SK-N-SH (cell line): ENCODE results near the gene CPEB4.

Source experiments
- CHD2 ChIP-seq: fragments of 150-350 bp; IDR thresholded peaks from 2 replicates; pipeline ENCODE4 v1.6.1; 2018; ENCODE audit warnings: low read length; ENCODE audit not compliant: partially characterized antibody
- CTCF ChIP-seq: fragments of 200-600 bp; sonication (generic); IDR thresholded peaks from 2 replicates; pipeline ENCODE4 v1.6.1; 2017; ENCODE audit warnings: antibody characterized with exemption, mild to moderate bottlenecking, moderate library complexity
- EP300 ChIP-seq, 2 experiments: IDR thresholded peaks; 2 replicates each; pipeline versions ENCODE4 v1.4.0 to v1.6.1; 2012; ENCODE audit warnings: borderline replicate concordance in 1 of 2, low read depth in 1 of 2, low read length in 1 of 2
- EZH2phosphoT487 ChIP-seq: fragments of 200-600 bp; sonication (generic); IDR thresholded peaks from 2 replicates; pipeline ENCODE4 v1.6.1; 2017; ENCODE audit warnings: low read depth, mixed run types, mild to moderate bottlenecking, antibody characterized with exemption, moderate library complexity, borderline replicate concordance
- GABPA ChIP-seq: IDR thresholded peaks from 2 replicates; pipeline ENCODE4 v1.4.0; 2012; ENCODE audit warnings: low read depth, mild to moderate bottlenecking
- JUND ChIP-seq: IDR thresholded peaks from 2 replicates; pipeline ENCODE4 v1.4.0; 2012
- MAX ChIP-seq: IDR thresholded peaks from 2 replicates; pipeline ENCODE4 v1.4.0; 2012; ENCODE audit warnings: low read depth
- MEF2A ChIP-seq: IDR thresholded peaks from 2 replicates; pipeline ENCODE4 v1.4.0; 2012; ENCODE audit warnings: low read depth, borderline replicate concordance
- POLR2AphosphoS5 ChIP-seq: IDR thresholded peaks from 2 replicates; pipeline ENCODE4 v1.6.1; 2012; ENCODE audit warnings: low read depth, low read length
- RAD21 ChIP-seq: IDR thresholded peaks from 2 replicates; pipeline ENCODE4 v1.6.1; 2012; ENCODE audit warnings: mild to moderate bottlenecking, low read length
- SMC3 ChIP-seq: IDR thresholded peaks from 2 replicates; pipeline ENCODE4 v1.6.1; 2012; ENCODE audit warnings: low read depth, low read length, improper control_type of control experiment
- TEAD4 ChIP-seq: IDR thresholded peaks from 2 replicates; pipeline ENCODE4 v1.4.0; 2012; ENCODE audit warnings: mild to moderate bottlenecking, borderline replicate concordance; ENCODE audit not compliant: insufficient read depth
- USF2 ChIP-seq: fragments of 150-350 bp; IDR thresholded peaks from 2 replicates; pipeline ENCODE4 v1.6.1; 2017; ENCODE audit warnings: antibody characterized with exemption, low read length, low read depth, borderline replicate concordance

GRCh38 chr5:173968154-173968797 lies 80.1 kb downstream of the CPEB4 start:
- TF ChIP-seq CTCF = no peak
- no peak for TF ChIP-seq JUND
- no peak for TF ChIP-seq MAX
- no peak for TF ChIP-seq MEF2A
- no peak for TF ChIP-seq GABPA
- TF ChIP-seq EZH2phosphoT487 = no peak
- no peak for TF ChIP-seq CHD2
- TF ChIP-seq TEAD4 = no peak
- TF ChIP-seq SMC3 = no peak
- TF ChIP-seq RAD21 = no peak
- TF ChIP-seq POLR2AphosphoS5 = no peak
- TF ChIP-seq USF2 = no peak
- no peak for TF ChIP-seq EP300 (IDR thresholded peaks at IDR 0.05; ENCODE audit: borderline replicate concordance in 1 of 2, low read depth in 1 of 2, low read length in 1 of 2)
